Stimulated activated naive CD8-positive, alpha-beta T cell treated with anti-CD3 and anti-CD28 coated beads, Interleukin-15, amount 100 ng/mL, for 72 hours (primary cell): ENCODE measurements around the gene BCL2L12.
"Not testable (repeated sequence)": the region's sequence is repeated elsewhere in the genome, so short reads cannot be mapped to it uniquely, and the experiment has no call there.

Experiments used
- ATAC-seq: fragments of 150-1000 bp; cut with Tn5 transposase; 2 replicates; pipeline ENCODE4 v1.10.0; 2021; ENCODE audit warnings: mild to moderate bottlenecking, moderate library complexity
- DNase-seq, 2 donors: peaks; one replicate each; pipeline ENCODE4 v3.0.0; 2021 to 2022
- H3K27ac Mint-ChIP-seq, 2 donors: one replicate each; pipeline ENCODE4 v1.8.0; 2022; ENCODE audit warnings: mild to moderate bottlenecking in 2 of 2, mixed read lengths in 2 of 2, moderate library complexity in 2 of 2
- H3K27me3 Mint-ChIP-seq: one replicate; pipeline ENCODE4 v1.8.0; 2022; ENCODE audit warnings: mixed read lengths
- H3K4me1 Mint-ChIP-seq: one replicate; pipeline ENCODE4 v1.8.0; 2022; ENCODE audit warnings: mild to moderate bottlenecking, mixed read lengths
- H3K4me3 Mint-ChIP-seq, 2 donors: one replicate each; pipeline ENCODE4 v1.8.0; 2022; ENCODE audit warnings: mild to moderate bottlenecking in 2 of 2, mixed read lengths in 2 of 2, moderate library complexity in 1 of 2
- H3K9me3 Mint-ChIP-seq, 2 donors: one replicate each; pipeline ENCODE4 v1.8.0; 2022; ENCODE audit warnings: mixed read lengths in 2 of 2

Gene BCL2L12

GRCh38 chr19:49696865-49697264, 31.1 kb downstream of the BCL2L12 start:
- Mint-ChIP-seq H3K27me3 (peaks cover 29% of the 10 kb centered on the region), H3K27ac (no peak overlapping the region), H3K4me3 (no peak overlapping the region), H3K4me1 (peaks cover 5% of the 10 kb centered on the region), H3K9me3 (no peaks in the 10 kb centered on the region)
- ATAC-seq (no peak), DNase-seq (no peak)

- Mint-ChIP-seq H3K4me1 (no peaks in the 10 kb centered on the region), H3K27me3 (peaks cover 34% of the 10 kb centered on the region), H3K27ac (no peak overlapping the region), H3K9me3 (no peaks in the 10 kb centered on the region), H3K4me3 (no peak overlapping the region)
- ATAC-seq (no peak), DNase-seq (no peak)
Measured at GRCh38 chr19:49699364-49699763, 33.6 kb downstream of the BCL2L12 start.

- Mint-ChIP-seq H3K9me3 (no peaks in the 10 kb centered on the region), H3K4me1 (no peaks in the 10 kb centered on the region), H3K27ac (no peak overlapping the region), H3K27me3 (peaks cover 34% of the 10 kb centered on the region), H3K4me3 (no peak overlapping the region)
- no peak for DNase-seq
- ATAC-seq, result peak; percentile 67
Measured at GRCh38 chr19:49700563-49700962, 34.8 kb downstream of the BCL2L12 start.

DNA sequence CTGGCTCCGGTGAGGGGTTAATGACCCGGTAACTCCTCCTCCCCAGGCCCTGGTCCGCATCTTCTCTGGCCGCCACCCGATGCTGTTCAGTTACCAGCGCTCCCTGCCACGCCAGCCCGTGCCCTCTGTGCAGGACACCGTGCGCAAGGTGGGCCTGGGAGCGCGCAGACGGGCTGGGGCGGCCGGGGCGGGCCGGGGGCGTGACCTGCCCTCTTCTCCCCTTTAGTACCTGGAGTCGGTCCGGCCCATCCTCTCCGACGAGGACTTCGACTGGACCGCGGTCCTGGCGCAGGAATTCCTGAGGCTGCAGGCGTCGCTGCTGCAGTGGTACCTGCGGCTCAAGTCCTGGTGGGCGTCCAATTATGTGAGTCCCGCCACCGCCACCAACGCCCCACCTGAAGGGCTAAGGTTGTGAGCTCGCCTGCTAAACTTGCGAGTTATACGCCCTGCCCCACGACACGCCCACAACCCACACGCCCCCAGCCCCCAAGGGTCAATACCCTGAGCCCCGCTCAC, 35.6 kb downstream of the BCL2L12 start:
- no peak overlapping the region for H3K27ac Mint-ChIP-seq
- peaks cover 34% of the 10 kb centered on the region for H3K27me3 Mint-ChIP-seq
- no peak for DNase-seq
- peak; percentile 56 for ATAC-seq
- H3K4me1 Mint-ChIP-seq, result no peaks in the 10 kb centered on the region
- no peaks in the 10 kb centered on the region for H3K9me3 Mint-ChIP-seq
- H3K4me3 Mint-ChIP-seq, result no peak overlapping the region

GRCh38 chr19:49704888-49705642, 39.3 kb downstream of the BCL2L12 start:
- no peak overlapping the region for H3K4me3 Mint-ChIP-seq
- H3K4me1 Mint-ChIP-seq, result no peaks in the 10 kb centered on the region
- ATAC-seq, result no peak
- H3K27ac Mint-ChIP-seq, result no peak overlapping the region
- peaks cover 0 to 4% of the 10 kb centered on the region in 2 donors for H3K9me3 Mint-ChIP-seq
- DNase-seq, result no peak
- H3K27me3 Mint-ChIP-seq, result peaks cover 50% of the 10 kb centered on the region

- no peak overlapping the region for H3K27ac Mint-ChIP-seq
Measured at GRCh38 chr19:49705919-49706318, 40.2 kb downstream of the BCL2L12 start.

GRCh38 chr19:49710372-49710951, 44.7 kb downstream of the BCL2L12 start:
- H3K27me3 Mint-ChIP-seq, result peaks cover 19% of the 10 kb centered on the region
- H3K4me3 Mint-ChIP-seq, result no peak overlapping the region
- DNase-seq (no peak), ATAC-seq (no peak)
- H3K9me3 Mint-ChIP-seq, result peaks cover 0 to 8% of the 10 kb centered on the region in 2 donors
- H3K27ac Mint-ChIP-seq, result no peak overlapping the region
- no peaks in the 10 kb centered on the region for H3K4me1 Mint-ChIP-seq

More at GRCh38 chr19:49705919-49706318, 40.2 kb downstream of the BCL2L12 start:
- Mint-ChIP-seq H3K4me3 (no peak overlapping the region), H3K9me3 (peaks cover 0 to 8% of the 10 kb centered on the region in 2 donors), H3K27me3 (peaks cover 42% of the 10 kb centered on the region), H3K4me1 (no peaks in the 10 kb centered on the region)
- DNase-seq (no peak), ATAC-seq (no peak)

- DNase-seq (no peak), ATAC-seq (no peak)
- peaks cover 15% of the 10 kb centered on the region for H3K27me3 Mint-ChIP-seq
- peaks cover 6% of the 10 kb centered on the region for H3K4me1 Mint-ChIP-seq
- H3K27ac Mint-ChIP-seq, result no peak overlapping the region
- H3K4me3 Mint-ChIP-seq, result no peak overlapping the region
- peaks cover 0 to 8% of the 10 kb centered on the region in 2 donors for H3K9me3 Mint-ChIP-seq
Measured at GRCh38 chr19:49712397-49712859, 46.7 kb downstream of the BCL2L12 start.

GRCh38 chr19:49713236-49713845, 47.6 kb downstream of the BCL2L12 start:
- ATAC-seq (no peak), DNase-seq (no peak)
- no peak overlapping the region for H3K27ac Mint-ChIP-seq
- peaks cover 12% of the 10 kb centered on the region for H3K27me3 Mint-ChIP-seq
- H3K4me1 Mint-ChIP-seq, result peaks cover 11% of the 10 kb centered on the region
- no peak overlapping the region for H3K4me3 Mint-ChIP-seq
- H3K9me3 Mint-ChIP-seq, result peaks cover 0 to 8% of the 10 kb centered on the region in 2 donors

GRCh38 chr19:49716154-49716553, 50.4 kb downstream of the BCL2L12 start:
- peak overlapping the region in 1 of 2 donors; percentile 83 for H3K27ac Mint-ChIP-seq
- ATAC-seq, result no peak

GRCh38 chr19:49718511-49718910, 52.8 kb downstream of the BCL2L12 start:
- Mint-ChIP-seq H3K27me3 (no peaks in the 10 kb centered on the region), H3K4me3 (peak overlapping the region; percentile 93 to 94), H3K27ac (no peak overlapping the region), H3K4me1 (peaks cover 19% of the 10 kb centered on the region), H3K9me3 (no peaks in the 10 kb centered on the region)
- ATAC-seq (no peak), DNase-seq (no peak)

More at GRCh38 chr19:49716154-49716553, 50.4 kb downstream of the BCL2L12 start:
- no peak for DNase-seq
- no peaks in the 10 kb centered on the region for H3K9me3 Mint-ChIP-seq
- no peak overlapping the region for H3K4me3 Mint-ChIP-seq
- peaks cover 19% of the 10 kb centered on the region for H3K4me1 Mint-ChIP-seq
- H3K27me3 Mint-ChIP-seq, result no peaks in the 10 kb centered on the region

DNA sequence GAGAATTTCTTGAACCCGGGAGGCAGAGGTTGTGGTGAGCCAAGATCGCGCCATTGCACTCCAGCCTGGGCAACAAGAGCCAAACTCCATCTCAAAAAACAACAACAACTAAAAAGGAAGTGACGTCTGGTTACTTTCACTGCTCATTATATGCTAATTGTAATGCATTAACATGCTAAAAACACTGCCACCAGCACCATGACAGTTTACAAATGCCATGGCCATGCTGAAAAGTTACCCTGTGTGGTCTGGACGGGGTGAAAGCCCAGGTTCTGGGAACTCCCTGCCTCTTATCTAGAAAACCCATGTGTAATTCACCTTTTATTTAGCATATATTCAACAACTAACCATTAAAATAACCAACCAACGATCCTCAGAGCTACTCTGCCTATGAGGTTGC, 53.3 kb downstream of the BCL2L12 start:
- ATAC-seq, result no peak
- no peak for DNase-seq
- H3K9me3 Mint-ChIP-seq, result no peaks in the 10 kb centered on the region
- H3K4me3 Mint-ChIP-seq, result no peak overlapping the region
- H3K4me1 Mint-ChIP-seq, result peaks cover 19% of the 10 kb centered on the region
- H3K27me3 Mint-ChIP-seq, result no peaks in the 10 kb centered on the region
- H3K27ac Mint-ChIP-seq, result no peak overlapping the region

- DNase-seq, H3K4me3 Mint-ChIP-seq, H3K27me3 Mint-ChIP-seq, H3K27ac Mint-ChIP-seq, ATAC-seq, H3K9me3 Mint-ChIP-seq: not testable (repeated sequence)
- peaks cover 19% of the 10 kb centered on the region for H3K4me1 Mint-ChIP-seq
Measured at GRCh38 chr19:49719420-49719819, 53.7 kb downstream of the BCL2L12 start.
